K562 (cell line): Measurements from ENCODE around the gene RUNDC1. TPM values are rescaled to one million over a fixed set of nuclear protein-coding genes. Genes with fewer than 3 reads are reported as not detected.

Source experiments
- ADNP ChIP-seq: fragments of 200-800 bp; sonication (Bioruptor generic); IDR thresholded peaks from 2 replicates; pipeline ENCODE4 v1.6.1; 2016; ENCODE audit warnings: missing genetic modification characterization, missing compliant biosample characterization
- BRD9 ChIP-seq: fragments of 450-650 bp; IDR thresholded peaks from 2 replicates; pipeline ENCODE4 v1.6.1; 2018; ENCODE audit warnings: low read depth; ENCODE audit not compliant: partially characterized antibody
- CTBP1 ChIP-seq: fragments of 450-650 bp; IDR thresholded peaks from 2 replicates; pipeline ENCODE4 v1.6.1; 2016; ENCODE audit warnings: borderline replicate concordance
- CXXC5 ChIP-seq: fragments of 250-450 bp; sonication (Bioruptor Pico); IDR thresholded peaks from 2 replicates; pipeline ENCODE4 v1.8.0; 2022; ENCODE audit warnings: inconsistent platforms, mild to moderate bottlenecking, moderate library complexity
- DPF2 ChIP-seq: fragments of 450-650 bp; IDR thresholded peaks from 2 replicates; pipeline ENCODE4 v1.6.1; 2016
- EP300 ChIP-seq: IDR thresholded peaks from 2 replicates; pipeline ENCODE4 v1.6.1; 2012; ENCODE audit warnings: low read length, improper control_type of control experiment
- FOXA3 ChIP-seq, 2 experiments: fragments of 450-650 bp in 1 of 2; sonication (generic) in 1 of 2; formaldehyde crosslinking; IDR thresholded peaks in 1 of 2; conservative IDR thresholded peaks in 1 of 2; 2 replicates each; pipeline versions ENCODE4 v1.4.0 to v1.8.0; 2020 to 2022; ENCODE audit warnings: mild to moderate bottlenecking in 2 of 2, missing genetic modification reagents in 1 of 2
- HNRNPLL ChIP-seq: fragments of 200-400 bp; formaldehyde crosslinking; IDR thresholded peaks from 2 replicates; pipeline ENCODE4 v1.6.1; 2017; ENCODE audit warnings: low read length, low read depth, mild to moderate bottlenecking; ENCODE audit not compliant: poor library complexity, severe bottlenecking
- MECOM ChIP-seq: fragments of 250-450 bp; sonication (Bioruptor Pico); IDR thresholded peaks from 2 replicates; pipeline ENCODE4 v1.8.0; 2022; ENCODE audit warnings: inconsistent platforms
- MLLT1 ChIP-seq, 2 experiments: fragments of 450-650 bp; IDR thresholded peaks; 2 replicates each; pipeline ENCODE4 v1.6.1; 2016
- PPARD ChIP-seq: fragments of 250-450 bp; sonication (Bioruptor Pico); IDR thresholded peaks from 2 replicates; pipeline ENCODE4 v1.8.0; 2022; ENCODE audit warnings: inconsistent platforms, mild to moderate bottlenecking, moderate library complexity
- RCOR1 ChIP-seq, 2 experiments: IDR thresholded peaks; 2 replicates each; pipeline ENCODE4 v1.6.1; 2012; ENCODE audit warnings: low read depth in 2 of 2, low read length in 2 of 2, borderline replicate concordance in 1 of 2, improper control_type of control experiment in 1 of 2
- SIX5 ChIP-seq, 2 experiments: IDR thresholded peaks; 2 replicates each; pipeline ENCODE4 v1.6.1; 2011; ENCODE audit warnings: low read length in 2 of 2, borderline replicate concordance in 1 of 2, low read depth in 1 of 2, mild to moderate bottlenecking in 1 of 2, moderate library complexity in 1 of 2; ENCODE audit not compliant: insufficient read depth in 1 of 2
- SMARCA5 ChIP-seq: fragments of 450-650 bp; IDR thresholded peaks from 2 replicates; pipeline ENCODE4 v1.6.1; 2016
- TAF9B ChIP-seq: fragments of 450-650 bp; IDR thresholded peaks from 2 replicates; pipeline ENCODE4 v1.6.1; 2018; ENCODE audit warnings: mild to moderate bottlenecking; ENCODE audit not compliant: partially characterized antibody
- TRIM24 ChIP-seq, 2 experiments: fragments of 450-650 bp; IDR thresholded peaks; 2 replicates each; pipeline ENCODE4 v1.6.1; 2016
- ZNF175 ChIP-seq: fragments of 200-800 bp; sonication (Bioruptor generic); IDR thresholded peaks from 2 replicates; pipeline ENCODE4 v1.6.1; 2016; ENCODE audit warnings: low read depth, mild to moderate bottlenecking, missing genetic modification characterization, missing compliant biosample characterization
- ZNF263 ChIP-seq: sonication (generic); formaldehyde crosslinking; IDR thresholded peaks from 2 replicates; pipeline ENCODE4 v1.8.0; 2022; ENCODE audit warnings: mild to moderate bottlenecking, missing genetic modification reagents, borderline replicate concordance
- polyA plus RNA-seq, 8 experiments: library from polyadenylated mRNA; depleted of rRNA in 4 of 8; stranded (reverse) in 5 of 8; unstranded in 3 of 8; fragments of >200 nt; fragmentation: Nextera tagmentation in 2 of 8; fragmentation: Illumina TruSeq in 1 of 8; extraction: Ambion mirVana in 2 of 8; extraction: Trizol in 1 of 8; gene quantifications; 2 replicates each; pipeline versions ENCODE4 v1.2.1 to v1.2.3, GENCODE V29; 2011 to 2014; ENCODE audit warnings: inconsistent platforms in 1 of 8, missing spikeins in 1 of 8
- total RNA-seq, 7 experiments: library from RNA; depleted of rRNA in 6 of 7; stranded (reverse); fragments of >200 nt in 6 of 7; fragmentation: Illumina TruSeq in 2 of 7; extraction: Trizol in 2 of 7; gene quantifications; 2 replicates each; pipeline versions ENCODE4 v1.2.1 to v1.2.3, GENCODE V29; 2011 to 2021; ENCODE audit warnings: low replicate concordance in 1 of 7
- TF ChIP-seq, protein P1 (sequence below), 2 experiments: fragments of 450-650 bp; conservative IDR thresholded peaks; 2 replicates each; pipeline ENCODE4 v1.6.1; 2017; ENCODE audit warnings: mild to moderate bottlenecking in 2 of 2, moderate library complexity in 2 of 2
- TF ChIP-seq, protein P2 (sequence below): fragments of 250-450 bp; sonication (Bioruptor Pico); IDR thresholded peaks from 2 replicates; pipeline ENCODE4 v1.4.0; 2020; ENCODE audit warnings: mild to moderate bottlenecking, moderate library complexity
- TF ChIP-seq, protein P3 (sequence below): fragments of 250-450 bp; sonication (Bioruptor Pico); IDR thresholded peaks from 2 replicates; pipeline ENCODE4 v1.4.0; 2020

RUNDC1 gene
- total and polyA plus RNA-seq, 9 of the 15 experiments (the other 6 are each of a cell fraction or from before 2014, with no cell fraction given) = 3.4 to 12.6 (median 9.4) TPM

DNA sequence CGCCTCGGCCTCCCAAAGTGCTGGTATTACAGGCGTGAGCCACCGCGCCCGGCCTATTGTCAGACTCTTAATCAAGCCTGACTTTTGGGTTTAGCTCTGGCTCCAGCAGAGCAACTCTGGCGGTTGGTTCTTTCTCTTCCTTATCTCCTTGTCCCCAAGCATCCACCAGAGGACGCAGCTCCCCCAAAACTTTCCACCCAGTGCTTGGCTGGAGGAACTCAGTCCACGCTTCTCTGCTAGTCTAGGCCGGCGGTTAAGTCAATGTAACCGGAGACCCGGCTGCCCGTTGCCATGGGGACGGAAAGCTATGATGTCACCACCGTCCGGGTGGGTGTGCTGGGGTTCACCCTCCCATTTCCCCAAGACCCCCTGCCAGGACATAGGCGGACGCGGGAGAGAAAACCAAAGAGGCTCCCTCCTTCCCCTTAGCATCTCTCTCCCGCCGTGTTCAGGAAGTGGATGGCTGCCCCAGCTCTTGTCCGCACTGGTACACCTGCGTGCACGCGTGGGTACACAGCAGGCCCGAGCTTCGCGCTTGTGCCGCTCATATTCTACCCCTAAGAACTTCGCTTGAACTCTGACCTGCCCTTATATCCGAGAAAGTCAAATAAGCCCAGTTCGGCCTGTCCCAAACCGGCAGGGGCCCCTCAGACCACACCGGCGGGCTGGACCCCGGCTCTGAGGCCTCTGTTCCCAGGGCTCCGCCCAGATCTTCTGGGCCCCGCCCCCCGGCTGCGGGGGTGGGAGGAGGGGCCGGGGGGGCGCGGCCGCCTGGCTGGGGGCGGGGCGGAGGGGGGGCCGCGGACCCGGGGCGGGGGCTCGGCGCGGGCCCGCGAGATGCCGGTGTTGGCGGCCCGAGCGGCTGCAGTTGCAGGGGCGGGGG, 44.3 kb downstream of the RUNDC1 start, which contains the start of gene RND2 (continued):
- peak in 1 of 2 experiments; percentile 52; a peak in 1 of 4 replicates for TF ChIP-seq MLLT1 (IDR thresholded peaks at IDR 0.05)
- TF ChIP-seq MECOM (CRISPR knock-in tag) = no peak
- peak; percentile 65 for TF ChIP-seq BRD9
- TF ChIP-seq RCOR1 (IDR thresholded peaks at IDR 0.05; ENCODE audit: borderline replicate concordance in 1 of 2, low read depth in 2 of 2, low read length in 2 of 2) = peak; percentile 15 to 51; a peak in 1 of 4 replicates
- peak; percentile 19 for TF ChIP-seq SMARCA5
- TF ChIP-seq CXXC5 (CRISPR knock-in tag) = peak; percentile 31; the same call in 1 of the 2 replicates
- 0 out of 4 replicates have a peak, but pooled peaks of 1 of the 2 experiments have one; percentile 23 for TF ChIP-seq SIX5 (IDR thresholded peaks at IDR 0.05; ENCODE audit: borderline replicate concordance in 1 of 2, insufficient read depth in 1 of 2, low read depth in 1 of 2, low read length in 2 of 2)
- TF ChIP-seq FOXA3 (CRISPR knock-in tag; conservative IDR thresholded peaks at IDR 0.05 in 1 of 2, IDR thresholded peaks at IDR 0.05 in 1 of 2) = 0 out of 4 replicates have a peak, but pooled peaks of 1 of the 2 experiments have one; percentile 14
- TF ChIP-seq, protein P1, sequence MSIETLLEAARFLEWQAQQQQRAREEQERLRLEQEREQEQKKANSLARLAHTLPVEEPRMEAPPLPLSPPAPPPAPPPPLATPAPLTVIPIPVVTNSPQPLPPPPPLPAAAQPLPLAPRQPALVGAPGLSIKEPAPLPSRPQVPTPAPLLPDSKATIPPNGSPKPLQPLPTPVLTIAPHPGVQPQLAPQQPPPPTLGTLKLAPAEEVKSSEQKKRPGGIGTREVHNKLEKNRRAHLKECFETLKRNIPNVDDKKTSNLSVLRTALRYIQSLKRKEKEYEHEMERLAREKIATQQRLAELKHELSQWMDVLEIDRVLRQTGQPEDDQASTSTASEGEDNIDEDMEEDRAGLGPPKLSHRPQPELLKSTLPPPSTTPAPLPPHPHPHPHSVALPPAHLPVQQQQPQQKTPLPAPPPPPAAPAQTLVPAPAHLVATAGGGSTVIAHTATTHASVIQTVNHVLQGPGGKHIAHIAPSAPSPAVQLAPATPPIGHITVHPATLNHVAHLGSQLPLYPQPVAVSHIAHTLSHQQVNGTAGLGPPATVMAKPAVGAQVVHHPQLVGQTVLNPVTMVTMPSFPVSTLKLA (conservative IDR thresholded peaks at IDR 0.05) = peak; percentile 87 to 94
- peak; percentile 62 for TF ChIP-seq EP300
- TF ChIP-seq TRIM24 (IDR thresholded peaks at IDR 0.05) = peak in 1 of 2 experiments; percentile 47; a peak in 1 of 4 replicates
- TF ChIP-seq ZNF263 (CRISPR knock-in tag) = peak; percentile 34; the same call in 1 of the 2 replicates
- TF ChIP-seq DPF2 = peak; percentile 76
- 0 out of 2 replicates have a peak, but pooled peaks have one; percentile 18 for TF ChIP-seq ZNF175 (CRISPR knock-in tag)
- TF ChIP-seq CTBP1 = peak; percentile 79
- TF ChIP-seq, protein P2, sequence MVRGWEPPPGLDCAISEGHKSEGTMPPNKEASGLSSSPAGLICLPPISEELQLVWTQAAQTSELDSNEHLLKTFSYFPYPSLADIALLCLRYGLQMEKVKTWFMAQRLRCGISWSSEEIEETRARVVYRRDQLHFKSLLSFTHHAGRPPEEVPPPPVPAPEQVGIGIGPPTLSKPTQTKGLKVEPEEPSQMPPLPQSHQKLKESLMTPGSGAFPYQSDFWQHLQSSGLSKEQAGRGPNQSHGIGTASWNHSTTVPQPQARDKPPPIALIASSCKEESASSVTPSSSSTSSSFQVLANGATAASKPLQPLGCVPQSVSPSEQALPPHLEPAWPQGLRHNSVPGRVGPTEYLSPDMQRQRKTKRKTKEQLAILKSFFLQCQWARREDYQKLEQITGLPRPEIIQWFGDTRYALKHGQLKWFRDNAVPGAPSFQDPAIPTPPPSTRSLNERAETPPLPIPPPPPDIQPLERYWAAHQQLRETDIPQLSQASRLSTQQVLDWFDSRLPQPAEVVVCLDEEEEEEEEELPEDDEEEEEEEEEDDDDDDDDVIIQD (CRISPR knock-in tag) = no peak
- no peak for TF ChIP-seq PPARD
- TF ChIP-seq TAF9B = peak; percentile 9
- TF ChIP-seq, protein P3, sequence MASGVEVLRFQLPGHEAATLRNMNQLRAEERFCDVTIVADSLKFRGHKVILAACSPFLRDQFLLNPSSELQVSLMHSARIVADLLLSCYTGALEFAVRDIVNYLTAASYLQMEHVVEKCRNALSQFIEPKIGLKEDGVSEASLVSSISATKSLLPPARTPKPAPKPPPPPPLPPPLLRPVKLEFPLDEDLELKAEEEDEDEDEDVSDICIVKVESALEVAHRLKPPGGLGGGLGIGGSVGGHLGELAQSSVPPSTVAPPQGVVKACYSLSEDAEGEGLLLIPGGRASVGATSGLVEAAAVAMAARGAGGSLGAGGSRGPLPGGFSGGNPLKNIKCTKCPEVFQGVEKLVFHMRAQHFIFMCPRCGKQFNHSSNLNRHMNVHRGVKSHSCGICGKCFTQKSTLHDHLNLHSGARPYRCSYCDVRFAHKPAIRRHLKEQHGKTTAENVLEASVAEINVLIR (CRISPR knock-in tag) = no peak
- TF ChIP-seq HNRNPLL = peak; percentile 49
- no peak for TF ChIP-seq ADNP (tag)
